COR-L47 (cell line): Measurements from ENCODE around the gene PSAP.

Experiments used
- DNase-seq: peaks from one replicate; lab custom pipeline; 2025; lab: John Stamatoyannopoulos, UW

Gene PSAP

DNA sequence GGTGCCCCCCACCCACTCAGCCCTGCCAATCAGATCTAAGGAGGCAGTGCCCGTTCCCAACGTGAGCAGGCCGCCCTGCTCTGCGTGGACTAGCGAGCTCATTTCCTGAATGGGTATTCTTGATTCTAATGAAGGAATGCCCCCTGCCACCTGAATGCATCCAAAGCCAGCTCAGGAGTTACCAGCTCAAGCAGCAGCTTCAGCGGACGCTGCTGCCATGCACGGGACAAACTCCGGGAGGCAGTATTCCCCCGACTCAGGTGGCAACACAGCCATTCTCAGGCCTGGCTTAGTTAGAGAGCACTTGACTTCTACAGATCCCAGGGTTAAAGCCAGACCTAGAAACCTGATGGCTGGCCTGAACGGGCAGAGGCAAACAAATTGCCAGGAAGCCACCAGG lies 25.8 kb downstream of the PSAP start:
- no peak for DNase-seq

DNA sequence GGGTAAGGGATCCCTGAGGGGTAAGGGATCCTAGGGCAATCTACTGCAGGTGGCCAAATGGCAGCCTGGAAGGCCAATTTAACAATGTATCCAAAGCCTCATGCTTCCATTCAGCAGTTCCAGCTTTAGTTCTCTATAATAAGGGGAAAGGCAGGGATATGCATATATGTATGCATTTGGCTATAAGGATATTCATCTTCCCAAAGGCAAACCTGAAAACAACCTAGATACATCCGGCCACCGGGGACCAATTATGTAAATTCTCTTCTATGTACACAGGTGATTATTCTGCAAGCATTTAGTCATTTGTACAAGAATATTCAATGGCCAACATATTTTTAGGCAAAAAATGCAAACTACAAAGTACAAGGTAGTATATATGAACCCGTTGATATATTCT lies 26.7 kb downstream of the PSAP start:
- no peak for DNase-seq

DNA sequence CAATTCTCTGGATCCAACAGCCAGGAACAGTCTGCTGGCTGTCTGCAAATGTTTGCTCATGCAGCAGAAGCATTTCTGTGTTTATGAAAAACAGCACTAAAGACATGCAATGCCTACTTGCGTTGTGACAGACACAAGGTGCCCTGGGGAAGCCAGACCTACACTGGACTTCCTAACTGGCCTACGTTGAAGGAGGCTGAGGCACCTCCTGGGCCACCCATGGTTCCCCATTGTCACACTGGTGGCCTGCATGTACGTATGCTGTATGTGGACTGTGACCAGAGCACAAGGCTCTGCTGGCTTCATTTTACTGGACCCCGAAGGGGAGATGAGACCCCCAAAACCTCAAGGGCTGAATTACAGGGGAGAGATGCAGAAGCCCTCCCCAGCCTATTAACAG lies 27.7 kb downstream of the PSAP start:
- no peak for DNase-seq

- no peak for DNase-seq
Measured at GRCh38 chr10:71821909-71822763, 28.9 kb downstream of the PSAP start.

DNA sequence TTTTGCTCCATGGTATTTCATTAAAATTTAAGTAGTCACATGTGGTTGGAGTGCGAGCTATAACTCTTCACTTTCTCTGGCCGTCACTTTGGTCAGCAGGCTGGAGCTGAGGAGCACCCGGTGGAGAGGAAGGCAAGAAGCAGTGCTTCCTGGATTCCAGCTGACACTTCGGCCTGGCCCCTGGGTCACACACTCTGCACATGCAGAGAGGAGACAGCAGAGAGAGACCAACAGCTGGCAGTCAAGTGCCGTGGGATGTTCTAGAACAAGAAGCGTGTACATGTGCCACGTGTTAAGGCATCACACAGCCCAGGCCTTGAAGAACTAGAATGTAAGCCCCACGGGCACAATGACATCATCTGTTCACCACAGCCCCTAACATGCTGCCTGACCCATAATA lies 30.1 kb downstream of the PSAP start:
- DNase-seq, result no peak

DNA sequence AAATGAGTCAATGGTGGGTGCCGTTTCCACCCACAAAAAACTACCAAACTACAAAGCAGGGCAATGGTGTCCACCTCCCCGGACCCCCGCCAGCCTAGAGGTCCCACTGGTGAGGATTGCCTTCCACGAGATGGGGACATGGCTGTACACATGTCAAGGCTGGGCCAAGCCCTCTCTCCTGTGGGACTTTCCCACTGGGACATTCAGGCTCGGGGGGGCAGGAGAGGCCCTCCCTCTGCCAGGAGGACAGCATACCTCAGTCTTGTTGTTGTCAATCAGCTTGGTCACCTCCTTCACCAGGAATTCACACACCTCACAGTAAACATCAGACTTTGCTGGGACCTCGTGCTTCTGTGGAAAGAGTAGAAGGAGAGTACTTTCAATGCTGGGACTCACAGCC lies 31.1 kb downstream of the PSAP start:
- no peak for DNase-seq

- DNase-seq, result no peak
Measured at GRCh38 chr10:71819441-71819861, 31.6 kb downstream of the PSAP start.

DNA sequence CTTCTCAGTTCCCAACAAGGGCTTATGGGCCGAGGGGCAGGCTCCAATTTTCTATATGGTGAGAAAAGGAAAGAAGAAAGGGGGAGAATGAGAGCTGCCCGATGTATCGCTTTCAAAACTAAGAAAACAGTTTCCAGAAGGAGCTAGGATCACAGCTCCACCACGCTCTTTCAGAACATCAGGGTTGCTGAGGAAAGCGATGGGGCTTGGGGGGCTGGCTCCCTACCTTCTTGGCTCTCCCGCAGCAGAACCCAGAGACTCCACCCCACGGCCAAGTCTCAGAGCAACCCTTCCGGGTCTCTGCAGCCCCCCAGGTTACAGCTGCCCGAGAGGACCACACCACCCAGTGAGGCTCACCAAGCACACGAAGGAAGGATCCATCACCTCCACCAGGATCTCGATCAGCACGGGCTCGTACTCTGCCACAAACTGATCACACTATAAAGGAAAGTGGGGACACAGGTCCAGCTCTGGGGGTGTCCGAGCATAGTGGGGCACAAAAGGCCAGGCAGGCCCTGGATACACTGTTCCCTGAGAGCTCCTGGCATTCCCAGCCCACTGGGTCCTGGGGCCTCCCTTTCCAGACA lies 32.3 kb downstream of the PSAP start:
- DNase-seq, result no peak

DNA sequence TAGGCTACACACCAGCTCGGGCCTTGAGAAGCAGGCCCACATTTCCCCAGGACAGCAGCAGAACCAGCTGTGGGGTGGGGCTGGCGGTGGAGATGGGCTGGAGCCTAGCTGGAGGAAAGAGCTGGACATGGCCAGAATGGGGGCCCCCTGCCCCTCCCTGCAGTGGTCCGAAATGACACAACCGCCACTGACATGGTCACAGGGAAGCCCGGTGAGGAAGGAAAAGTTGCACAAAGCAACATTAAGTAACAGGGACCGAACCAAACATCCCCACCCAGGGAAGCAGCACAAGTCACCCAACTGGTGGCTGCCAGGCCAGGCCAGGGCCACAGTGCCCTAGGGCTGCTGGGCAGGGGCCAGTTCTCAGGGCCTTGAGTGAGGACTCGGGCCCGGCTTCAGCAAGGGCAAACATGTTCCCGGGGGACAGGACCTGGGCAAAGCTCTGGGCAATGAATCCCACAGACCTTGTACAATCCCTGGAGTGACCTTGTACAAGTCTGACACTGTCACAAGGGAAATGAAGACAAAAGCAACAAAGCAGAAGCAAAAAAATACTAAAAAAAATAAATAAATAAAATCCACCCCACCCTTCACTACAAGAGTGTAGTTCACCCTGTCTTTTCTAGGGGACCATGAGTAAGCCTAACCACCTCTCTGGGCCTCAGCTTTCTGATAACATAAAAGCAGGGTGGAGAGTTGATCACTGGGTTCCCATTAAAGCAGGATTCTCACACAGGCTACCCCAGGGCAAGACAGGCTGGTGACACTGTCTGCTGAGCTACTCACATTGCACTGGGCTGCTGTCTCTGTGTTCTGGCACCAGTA lies 33.0 kb downstream of the PSAP start:
- no peak for DNase-seq

DNA sequence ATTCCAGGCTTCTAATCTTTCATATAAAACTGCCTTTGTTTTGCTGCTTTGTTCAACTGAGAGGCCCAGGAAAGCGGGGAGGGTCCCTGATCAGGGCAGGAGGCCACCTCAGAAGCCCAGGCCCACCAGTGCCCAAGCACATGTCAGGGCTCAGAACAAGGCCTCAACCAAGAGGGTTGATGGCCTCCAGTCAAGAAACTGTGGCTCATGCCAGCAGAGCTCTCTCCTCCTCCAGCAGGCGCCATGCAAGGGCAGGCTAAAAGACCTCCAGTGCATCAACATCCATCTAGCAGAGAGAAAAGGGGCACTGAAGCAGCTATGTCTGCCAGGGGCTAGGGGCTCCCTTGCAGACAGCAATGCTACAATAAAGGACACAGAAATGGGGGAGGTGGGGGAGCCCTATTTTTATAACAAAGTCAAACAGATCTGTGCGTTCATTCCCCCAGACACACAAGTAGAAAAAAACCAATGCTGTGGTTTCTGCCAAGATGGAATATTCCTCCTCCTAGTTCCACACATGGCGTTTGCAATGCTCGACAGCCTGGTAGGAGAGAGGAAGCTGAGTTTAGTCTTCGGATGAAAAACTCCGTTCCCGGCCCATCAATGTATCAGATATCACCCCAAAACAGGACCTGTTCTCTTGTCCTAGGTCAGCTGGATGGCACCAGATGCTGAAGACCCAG lies 34.0 kb downstream of the PSAP start:
- DNase-seq, result no peak

- no peak for DNase-seq
Measured at GRCh38 chr10:71816421-71816851, 34.6 kb downstream of the PSAP start.

DNA sequence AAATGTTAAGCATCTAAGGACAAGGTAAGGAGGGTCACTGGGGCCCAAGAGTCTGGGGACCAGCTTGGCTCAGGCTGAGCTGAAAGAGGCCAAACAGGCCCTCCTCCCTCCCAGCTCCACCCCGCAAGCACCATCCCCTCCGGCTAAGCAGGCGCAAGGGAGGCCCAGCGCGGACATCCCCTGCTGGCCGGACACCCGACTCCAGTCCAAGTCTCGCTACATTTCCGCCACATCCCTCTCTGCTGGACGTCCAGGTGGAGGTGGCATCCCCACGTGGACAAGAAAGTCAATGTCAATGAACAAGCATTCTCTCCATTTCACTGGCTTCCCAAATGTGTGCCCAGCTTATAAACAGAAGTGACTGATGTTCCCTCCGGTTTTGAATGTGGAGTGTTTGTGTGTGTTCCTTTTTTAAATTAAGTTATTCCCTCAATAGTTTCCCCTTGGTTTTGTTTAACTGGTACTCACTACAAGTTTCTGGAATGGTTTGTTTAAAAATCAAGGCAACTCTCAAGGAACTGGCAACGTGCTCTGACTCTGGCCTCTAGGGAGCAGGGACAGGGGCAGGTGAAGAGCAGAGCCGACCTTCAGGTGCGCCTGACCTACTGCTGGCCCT lies 35.4 kb downstream of the PSAP start:
- no peak for DNase-seq

GRCh38 chr10:71814922-71815411 lies 36.1 kb downstream of the PSAP start:
- DNase-seq, result no peak

GRCh38 chr10:71812913-71813590 lies 38.0 kb downstream of the PSAP start:
- no peak for DNase-seq

GRCh38 chr10:71812016-71812912 lies 38.8 kb downstream of the PSAP start:
- DNase-seq, result peak; percentile 52

DNA sequence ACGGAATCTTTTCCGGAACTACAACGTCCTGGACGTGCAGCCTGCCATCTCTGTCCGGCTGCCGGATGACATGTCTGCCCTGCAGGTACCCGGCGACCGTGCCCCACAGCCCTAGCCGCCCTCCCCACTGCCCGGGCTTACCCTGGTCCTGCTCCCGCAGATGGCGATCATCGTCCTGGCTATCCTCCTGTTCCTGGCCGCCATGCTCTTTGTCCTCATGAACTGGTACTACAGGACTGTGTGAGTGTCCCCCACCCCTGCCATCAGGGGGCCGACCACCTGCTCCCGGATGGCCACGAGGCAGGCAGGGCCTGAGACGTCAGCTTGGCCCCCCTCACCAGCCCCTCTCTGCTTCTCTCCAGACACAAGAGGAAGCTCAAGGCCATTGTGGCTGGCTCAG lies 39.7 kb downstream of the PSAP start:
- DNase-seq, result no peak

DNA sequence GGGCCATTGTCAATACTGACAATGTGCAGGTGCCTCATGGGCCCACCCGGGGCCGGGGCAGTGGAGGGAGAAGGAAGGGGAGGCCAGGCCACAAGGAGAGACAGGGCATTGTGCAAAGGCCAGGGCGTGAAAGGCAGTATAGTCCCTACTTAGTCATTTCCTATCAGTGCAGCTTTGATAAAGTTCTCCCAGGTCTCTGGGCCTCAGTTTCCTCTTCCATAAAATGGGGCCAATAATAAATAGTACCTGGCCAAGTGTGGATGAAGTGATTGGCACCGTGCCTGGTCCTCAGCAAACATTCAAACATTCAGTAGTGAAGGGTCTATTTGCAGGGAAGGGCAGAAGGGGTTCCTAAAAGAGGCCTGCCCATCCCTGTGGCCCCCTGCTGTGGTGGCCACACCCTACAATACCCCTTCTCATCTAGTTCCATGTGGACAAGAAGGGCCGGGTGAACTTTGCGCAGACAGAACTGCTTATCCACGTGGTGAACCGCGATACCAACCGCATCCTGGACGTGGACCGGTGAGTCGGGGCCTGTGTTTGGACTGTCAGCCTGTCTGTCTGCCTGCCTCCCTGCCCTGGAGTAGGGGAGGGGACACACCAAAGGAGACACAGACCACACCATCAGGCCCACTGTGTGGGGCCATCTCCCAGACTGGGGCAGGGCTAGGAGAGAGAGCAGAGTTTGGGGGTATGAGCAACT lies 40.9 kb downstream of the PSAP start:
- DNase-seq, result no peak

DNA sequence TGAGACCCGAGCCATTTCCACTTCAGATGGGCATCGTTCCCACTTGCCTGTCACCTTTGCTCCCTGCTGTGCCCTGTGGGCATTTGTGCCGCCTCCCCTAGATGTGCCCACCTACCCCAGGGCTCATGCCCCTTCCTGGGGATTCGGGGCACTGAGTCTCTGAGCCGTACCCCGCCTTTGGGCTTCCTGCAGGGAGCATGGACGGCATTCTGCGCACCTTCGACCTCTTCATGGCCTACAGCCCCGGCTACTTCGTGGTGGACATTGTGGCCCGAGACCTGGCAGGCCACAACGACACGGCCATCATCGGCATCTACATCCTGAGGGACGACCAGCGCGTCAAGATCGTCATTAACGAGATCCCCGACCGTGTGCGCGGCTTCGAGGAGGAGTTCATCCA lies 41.4 kb downstream of the PSAP start:
- no peak for DNase-seq
